Mucosa of rectum (tissue), 2 donors: Measurements from ENCODE around the gene TMEM214.
A peak's percentile ranks its signal among the peaks of the same experiment; 100 is the strongest.

Experiments used
- H3K27ac ChIP-seq, 2 donors: one replicate each; pipeline ENCODE4 v1.7.0; 2013; ENCODE audit warnings: inconsistent platforms in 2 of 2, low read depth in 2 of 2, low read length in 2 of 2
- H3K27me3 ChIP-seq, 2 donors: one replicate each; pipeline ENCODE4 v1.7.0; 2013; ENCODE audit warnings: low read length in 2 of 2; ENCODE audit not compliant: control insufficient read depth in 2 of 2, insufficient read depth in 2 of 2
- H3K36me3 ChIP-seq, 2 donors: one replicate each; pipeline ENCODE4 v1.7.0; 2013; ENCODE audit warnings: low read length in 2 of 2; ENCODE audit not compliant: control insufficient read depth in 2 of 2, insufficient read depth in 2 of 2
- H3K4me1 ChIP-seq, 2 donors: one replicate each; pipeline ENCODE4 v1.7.0; 2013; ENCODE audit warnings: low read length in 2 of 2, mild to moderate bottlenecking in 1 of 2; ENCODE audit not compliant: control insufficient read depth in 2 of 2, insufficient read depth in 2 of 2
- H3K4me3 ChIP-seq, 2 donors: one replicate each; pipeline ENCODE4 v1.7.0; 2013; ENCODE audit warnings: low read length in 2 of 2
- H3K9ac ChIP-seq, 2 donors: one replicate each; pipeline ENCODE4 v1.7.0; 2013; ENCODE audit warnings: low read length in 2 of 2, low read depth in 1 of 2, mild to moderate bottlenecking in 1 of 2
- H3K9me3 ChIP-seq, 2 donors: one replicate each; pipeline ENCODE4 v1.7.0; 2013; ENCODE audit warnings: low read length in 2 of 2; ENCODE audit not compliant: control insufficient read depth in 2 of 2
- donor health status: healthy.
- donor health status: Normal muscosa, but diverticular disease.

TMEM214 gene

DNA sequence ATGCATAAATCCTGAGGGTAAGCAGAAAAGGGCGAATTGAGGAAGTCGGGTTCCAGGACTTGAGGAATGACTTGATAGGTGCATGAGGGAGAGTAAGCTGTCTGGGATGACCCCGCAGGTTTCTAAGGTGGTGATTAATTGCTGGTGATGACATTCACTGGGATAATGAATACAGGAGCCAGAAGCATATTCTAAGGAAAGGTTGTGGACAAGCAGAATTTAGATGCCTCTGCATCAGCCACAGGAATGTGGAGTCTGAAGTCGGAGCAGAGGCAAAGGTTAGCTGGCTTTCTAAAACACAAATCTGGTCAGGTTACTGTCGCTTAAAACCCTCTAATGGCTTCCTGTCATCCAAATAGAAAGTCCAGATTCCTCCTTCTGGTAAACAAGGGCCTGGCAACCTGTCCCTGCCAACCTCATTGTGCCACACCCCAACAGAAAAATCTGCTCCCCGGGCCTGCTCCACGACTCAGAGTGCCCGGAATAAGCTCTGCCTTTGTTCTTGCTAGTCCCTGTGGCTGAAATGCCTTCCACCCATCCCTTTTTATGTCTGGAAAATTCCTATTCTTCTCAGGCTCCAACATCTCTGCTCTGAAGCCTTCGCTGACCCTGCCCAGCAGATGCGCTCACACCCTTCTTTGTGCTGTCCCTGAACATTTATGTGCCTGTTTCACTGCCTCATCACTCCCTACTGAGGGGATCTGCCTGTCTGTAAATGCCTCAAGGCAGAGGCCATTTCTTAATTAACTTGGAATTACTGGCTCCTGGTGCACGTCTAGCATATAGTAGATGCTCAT, 11.3 kb upstream of the TMEM214 start:
- Histone ChIP-seq H3K36me3 (peaks cover 8 to 19% of the 10 kb centered on the region in 2 donors), H3K27me3 (no peaks in the 10 kb centered on the region), H3K27ac (peak overlapping the region; percentile 40 to 73), H3K9me3 (no peaks in the 10 kb centered on the region), H3K4me3 (no peak overlapping the region), H3K9ac (no peak overlapping the region), H3K4me1 (peaks cover 24 to 31% of the 10 kb centered on the region in 2 donors)

DNA sequence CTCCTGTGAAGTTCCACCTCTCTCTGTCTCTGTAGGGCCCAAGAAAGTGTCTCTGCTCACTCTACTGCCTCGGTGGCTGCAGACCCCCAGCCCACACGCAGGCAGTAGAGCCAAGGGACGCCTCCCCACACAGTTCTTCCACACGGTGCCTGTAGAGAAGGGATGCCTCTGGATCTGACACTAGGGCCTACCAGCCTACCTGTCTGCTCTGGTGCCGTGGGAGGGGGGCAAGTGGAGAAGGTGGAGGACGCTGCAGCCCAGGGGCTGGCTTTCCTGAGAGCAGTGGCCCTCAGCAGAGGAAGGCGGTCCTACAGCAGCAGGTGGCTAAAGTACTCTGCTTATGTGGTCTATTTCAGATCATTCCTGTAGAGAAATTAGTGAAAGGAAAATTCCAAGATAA, 9.0 kb upstream of the TMEM214 start:
- Histone ChIP-seq H3K27me3 (no peaks in the 10 kb centered on the region), H3K27ac (no peak overlapping the region), H3K4me1 (peaks cover 21 to 31% of the 10 kb centered on the region in 2 donors), H3K9me3 (no peaks in the 10 kb centered on the region), H3K4me3 (no peak overlapping the region), H3K9ac (no peak overlapping the region), H3K36me3 (peaks cover 10 to 31% of the 10 kb centered on the region in 2 donors)

DNA sequence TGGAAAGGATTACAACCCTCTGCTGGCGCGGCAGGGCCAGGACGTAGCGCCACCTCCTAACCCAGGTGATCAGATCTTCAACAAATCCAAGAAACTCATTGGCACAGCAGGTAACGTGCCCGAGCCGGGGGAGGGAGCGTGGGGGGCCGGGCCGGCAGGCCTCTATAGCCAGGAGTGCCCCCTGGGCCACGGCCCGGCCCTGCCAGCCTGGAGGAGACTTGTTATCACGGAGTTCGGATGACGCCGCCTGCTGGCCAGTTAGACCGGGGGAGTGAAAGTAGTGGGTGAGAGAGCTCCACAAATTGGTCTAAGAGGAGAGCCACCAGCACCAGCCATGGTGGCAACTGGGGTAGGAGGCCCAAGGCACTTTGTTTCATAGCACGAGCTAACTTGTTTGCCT, 8.6 kb upstream of the TMEM214 start:
- Histone ChIP-seq H3K27ac (no peak overlapping the region), H3K4me1 (peaks cover 21 to 31% of the 10 kb centered on the region in 2 donors), H3K9ac (no peak overlapping the region), H3K36me3 (peaks cover 10 to 34% of the 10 kb centered on the region in 2 donors), H3K4me3 (no peak overlapping the region), H3K27me3 (no peaks in the 10 kb centered on the region), H3K9me3 (no peaks in the 10 kb centered on the region)

GRCh38 chr2:27024812-27025211, 8.0 kb upstream of the TMEM214 start:
- H3K27me3 ChIP-seq = no peaks in the 10 kb centered on the region
- H3K36me3 ChIP-seq = peaks cover 10 to 36% of the 10 kb centered on the region in 2 donors
- H3K27ac ChIP-seq = no peak overlapping the region
- peaks cover 16 to 25% of the 10 kb centered on the region in 2 donors for H3K4me1 ChIP-seq
- H3K4me3 ChIP-seq = no peak overlapping the region
- H3K9ac ChIP-seq = no peak overlapping the region
- H3K9me3 ChIP-seq = no peaks in the 10 kb centered on the region

DNA sequence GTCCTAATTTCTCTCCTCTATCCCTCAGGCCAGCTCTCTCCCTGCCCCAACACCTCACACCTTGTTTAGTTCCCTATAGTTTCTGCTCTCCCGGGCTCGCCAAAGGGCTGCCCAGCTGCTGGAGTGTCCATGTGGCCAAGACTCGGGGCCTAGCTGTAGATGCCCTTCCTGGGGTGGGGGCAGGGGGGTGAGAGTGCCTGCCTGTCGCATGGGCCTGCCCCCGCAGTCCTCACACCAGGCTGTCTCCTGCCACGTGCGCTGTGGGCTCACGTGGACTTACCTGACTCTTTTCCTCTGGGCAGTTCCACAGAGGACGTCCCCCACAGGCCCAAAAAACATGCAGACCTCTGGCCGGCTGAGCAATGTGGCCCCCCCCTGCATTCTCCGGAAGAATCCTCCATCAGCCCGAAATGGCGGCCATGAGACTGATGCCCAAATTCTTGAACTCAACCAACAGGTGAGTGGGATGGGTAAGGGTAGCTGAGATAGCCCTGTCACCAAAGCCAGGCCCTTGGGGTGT, 7.4 kb upstream of the TMEM214 start:
- Histone ChIP-seq H3K4me3 (no peak overlapping the region), H3K27ac (no peak overlapping the region), H3K27me3 (no peaks in the 10 kb centered on the region), H3K4me1 (peaks cover 10 to 19% of the 10 kb centered on the region in 2 donors), H3K36me3 (peaks cover 10 to 36% of the 10 kb centered on the region in 2 donors), H3K9ac (no peak overlapping the region), H3K9me3 (no peaks in the 10 kb centered on the region)

DNA sequence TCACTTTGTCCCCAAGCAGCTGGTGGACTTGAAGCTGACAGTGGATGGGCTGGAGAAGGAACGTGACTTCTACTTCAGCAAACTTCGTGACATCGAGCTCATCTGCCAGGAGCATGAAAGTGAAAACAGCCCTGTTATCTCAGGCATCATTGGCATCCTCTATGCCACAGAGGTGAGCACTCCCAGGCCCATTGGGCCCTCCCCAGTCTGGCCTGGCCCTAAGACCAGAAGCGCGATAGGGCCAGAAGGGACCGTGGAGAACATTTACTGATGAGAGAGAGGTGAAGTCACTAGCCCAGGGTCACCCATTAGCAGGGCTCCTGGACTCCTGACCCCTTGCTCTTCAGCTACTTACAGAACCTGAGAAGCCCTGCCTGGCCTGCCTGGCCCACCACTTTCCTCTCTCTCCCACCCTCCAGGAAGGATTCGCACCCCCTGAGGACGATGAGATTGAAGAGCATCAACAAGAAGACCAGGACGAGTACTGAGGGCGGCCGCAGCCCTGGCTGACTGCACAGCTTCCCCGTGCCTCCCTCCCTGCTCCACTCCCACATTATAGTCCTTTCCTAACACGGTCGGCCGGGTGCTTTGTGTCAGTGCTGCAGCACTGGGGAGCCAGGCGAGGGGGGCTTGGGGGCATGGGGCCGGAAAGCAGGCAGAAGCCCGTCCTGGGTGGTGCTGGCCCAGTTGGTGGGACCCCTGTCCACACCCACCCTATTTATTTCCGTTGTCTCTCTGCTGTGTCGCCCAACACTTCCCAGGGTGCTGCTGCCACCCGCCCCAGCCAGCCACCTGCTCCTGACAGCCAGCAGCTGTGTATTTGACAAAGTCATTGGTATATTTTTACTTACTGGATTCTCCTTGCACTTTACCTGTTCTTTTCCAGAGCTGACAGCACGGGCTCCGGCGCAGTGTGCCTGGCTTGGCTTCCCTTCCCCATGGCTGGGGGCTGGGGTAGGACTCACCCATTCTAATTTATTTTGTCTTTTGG, 6.6 kb upstream of the TMEM214 start:
- Histone ChIP-seq H3K27me3 (no peaks in the 10 kb centered on the region), H3K4me3 (no peak overlapping the region), H3K9me3 (no peaks in the 10 kb centered on the region), H3K4me1 (peaks cover 6 to 11% of the 10 kb centered on the region in 2 donors), H3K9ac (no peak overlapping the region), H3K36me3 (peaks cover 10 to 36% of the 10 kb centered on the region in 2 donors), H3K27ac (no peak overlapping the region)

DNA sequence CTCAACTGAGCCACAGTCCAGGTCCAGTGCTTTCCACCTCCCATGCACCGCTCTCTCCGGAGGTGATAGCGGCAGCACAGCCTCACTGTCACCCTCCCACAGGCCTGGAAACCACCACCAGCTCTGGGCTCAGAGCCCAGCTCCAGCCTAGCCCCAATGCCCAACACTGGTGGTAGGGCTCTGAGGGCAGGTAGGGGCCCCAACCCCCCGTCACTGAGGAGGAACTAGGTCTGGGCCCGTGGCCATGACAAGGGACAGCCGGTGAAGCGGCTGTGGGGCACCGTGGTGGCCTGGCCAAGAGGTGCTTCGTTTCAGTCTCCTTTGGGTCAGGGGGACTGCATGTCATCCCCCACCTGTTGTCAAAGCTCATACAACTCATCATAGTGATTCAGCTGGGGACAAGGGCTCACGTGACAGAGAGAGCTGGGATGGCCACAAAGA, 5.5 kb upstream of the TMEM214 start:
- H3K9ac ChIP-seq = no peak overlapping the region
- no peak overlapping the region for H3K4me3 ChIP-seq
- peaks cover 10 to 36% of the 10 kb centered on the region in 2 donors for H3K36me3 ChIP-seq
- peaks cover under 1 to 3% of the 10 kb centered on the region in 2 donors for H3K4me1 ChIP-seq
- H3K27me3 ChIP-seq = no peaks in the 10 kb centered on the region
- no peak overlapping the region for H3K27ac ChIP-seq
- H3K9me3 ChIP-seq = no peaks in the 10 kb centered on the region

- Histone ChIP-seq H3K4me1 (peaks cover 8 to 12% of the 10 kb centered on the region in 2 donors), H3K9ac (no peak overlapping the region), H3K4me3 (no peak overlapping the region), H3K9me3 (no peaks in the 10 kb centered on the region), H3K27me3 (no peaks in the 10 kb centered on the region), H3K27ac (no peak overlapping the region), H3K36me3 (peaks cover 10 to 23% of the 10 kb centered on the region in 2 donors)
These were observed 3.7 kb upstream of the TMEM214 start for GRCh38 chr2:27029051-27029450.

GRCh38 chr2:27033253-27033852, 588 bp downstream of the TMEM214 start:
- Histone ChIP-seq H3K9me3 (no peaks in the 10 kb centered on the region), H3K9ac (peak overlapping the region; percentile 91 to 92), H3K4me3 (peak overlapping the region; percentile 79 to 97), H3K36me3 (peaks cover 34 to 41% of the 10 kb centered on the region in 2 donors), H3K27ac (peak overlapping the region; percentile 64 to 75), H3K4me1 (peaks cover 12 to 14% of the 10 kb centered on the region in 2 donors), H3K27me3 (no peaks in the 10 kb centered on the region)
